ENCODE results near the gene ARSB. TPM values are rescaled to one million over a fixed set of nuclear protein-coding genes. Genes with fewer than 3 reads are reported as not detected.
"Not testable (repeated sequence)": the region's sequence is repeated elsewhere in the genome, so short reads cannot be mapped to it uniquely, and the experiment has no call there.

The ARSB gene
- total RNA-seq, 2 experiments from 2014 or later = 4.4 to 5.2 TPM

- no peak for TF ChIP-seq CTCF (IDR thresholded peaks at IDR 0.05)
- Histone ChIP-seq H3K4me3 (ENCODE audit: low read length) (no peak overlapping the region), H3K36me3 (ENCODE audit: insufficient read depth, low read length) (no peaks in the 10 kb centered on the region), H3K27ac (ENCODE audit: low read depth in 1 of 2, low read length in 2 of 2) (no peak overlapping the region), H3K9me3 (ENCODE audit: control insufficient read depth in 1 of 2, insufficient read depth in 1 of 2, low read length in 2 of 2) (no peaks in the 10 kb centered on the region), H3K4me1 (ENCODE audit: insufficient read depth, low read length) (no peaks in the 10 kb centered on the region), H3K27me3 (ENCODE audit: control insufficient read depth in 1 of 2, insufficient read depth in 2 of 2, low read length in 2 of 2) (peaks cover 0 to 3% of the 10 kb centered on the region in 2 experiments)
- POLR2A ChIA-PET = no interaction called here
- Mint-ChIP-seq H3K36me3 (ENCODE audit: low read depth) (no peaks in the 10 kb centered on the region), H3K4me3 (no peak overlapping the region), H3K27me3 (no peaks in the 10 kb centered on the region), H3K4me1 (ENCODE audit: low read depth) (no peaks in the 10 kb centered on the region), H3K9me3 (no peaks in the 10 kb centered on the region), H3K27ac (no peak overlapping the region)
- intact Hi-C loops (cut with DNase I, micrococcal nuclease) = no loop called here
- ATAC-seq (ENCODE audit: poor library complexity) = no peak
- no peak for DNase-seq
- CTCF ChIA-PET = no interaction called here
These were observed 221.4 kb downstream of the ARSB start for GRCh38 chr5:78763659-78764189.

DNA sequence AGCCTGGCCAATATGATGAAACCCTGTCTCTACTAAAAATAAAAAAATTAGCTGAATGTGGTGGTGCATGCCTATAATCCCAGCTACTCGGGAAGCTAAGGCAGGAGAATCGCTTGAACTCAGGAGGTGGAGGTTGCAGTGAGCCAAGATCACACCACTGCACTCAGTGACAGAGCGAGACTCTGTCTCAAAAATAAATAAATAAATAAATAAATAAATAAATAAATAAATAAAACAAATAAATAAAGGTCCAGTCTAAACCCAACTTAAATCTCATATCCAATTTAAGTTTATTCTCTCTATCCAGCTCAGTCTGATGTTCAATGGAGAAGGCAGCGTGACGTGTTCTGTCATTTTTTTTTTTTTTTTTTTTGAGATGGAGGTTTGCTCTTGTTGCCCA is 222.4 kb downstream of the ARSB start:
- CTCF ChIA-PET = not testable (repeated sequence)

DNA sequence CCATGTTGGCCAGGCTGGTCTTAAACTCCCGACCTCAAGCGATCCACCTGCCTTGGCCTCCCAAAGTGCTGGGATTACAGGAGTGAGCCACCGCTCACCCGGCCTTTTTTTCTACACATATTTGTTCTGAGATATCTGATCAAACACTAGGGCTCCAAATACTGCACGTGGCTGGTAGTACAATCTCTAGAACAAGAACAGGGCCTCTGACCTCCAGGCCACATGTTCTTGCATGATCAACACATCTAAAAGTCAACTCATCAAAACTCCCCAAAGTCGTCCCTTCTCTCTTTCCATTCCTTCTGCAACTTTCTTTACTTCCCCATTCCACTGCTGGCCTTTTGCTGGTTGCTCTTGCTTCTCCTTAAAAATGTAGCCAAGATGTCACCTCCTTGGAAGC is 223.3 kb downstream of the ARSB start:
- Histone ChIP-seq H3K4me1 (ENCODE audit: insufficient read depth, low read length) (no peaks in the 10 kb centered on the region), H3K9me3 (ENCODE audit: control insufficient read depth in 1 of 2, insufficient read depth in 1 of 2, low read length in 2 of 2) (no peaks in the 10 kb centered on the region), H3K27me3 (ENCODE audit: control insufficient read depth in 1 of 2, insufficient read depth in 2 of 2, low read length in 2 of 2) (peaks cover 0 to 3% of the 10 kb centered on the region in 2 experiments), H3K36me3 (ENCODE audit: insufficient read depth, low read length) (no peaks in the 10 kb centered on the region), H3K27ac (ENCODE audit: low read depth in 1 of 2, low read length in 2 of 2) (no peak overlapping the region), H3K4me3 (ENCODE audit: low read length) (no peak overlapping the region)
- Mint-ChIP-seq H3K27ac (no peak overlapping the region), H3K36me3 (ENCODE audit: low read depth) (no peaks in the 10 kb centered on the region), H3K4me3 (no peak overlapping the region), H3K9me3 (no peaks in the 10 kb centered on the region), H3K27me3 (no peaks in the 10 kb centered on the region), H3K4me1 (ENCODE audit: low read depth) (no peaks in the 10 kb centered on the region)
- intact Hi-C loops (cut with DNase I, micrococcal nuclease) = no loop called here
- DNase-seq (no peak), ATAC-seq (ENCODE audit: poor library complexity) (no peak)
- CTCF ChIA-PET = no interaction called here
- TF ChIP-seq CTCF (IDR thresholded peaks at IDR 0.05) = no peak
- POLR2A ChIA-PET = no interaction called here

More for the DNA sequence above, 222.4 kb downstream of the ARSB start:
- H3K36me3 ChIP-seq (ENCODE audit: insufficient read depth, low read length); intact Hi-C loops (cut with DNase I, micrococcal nuclease); POLR2A ChIA-PET; H3K9me3 Mint-ChIP-seq; H3K4me1 ChIP-seq (ENCODE audit: insufficient read depth, low read length); H3K27ac Mint-ChIP-seq; H3K27me3 Mint-ChIP-seq; H3K4me3 ChIP-seq (ENCODE audit: low read length); ATAC-seq (ENCODE audit: poor library complexity); H3K9me3 ChIP-seq (ENCODE audit: control insufficient read depth in 1 of 2, insufficient read depth in 1 of 2, low read length in 2 of 2); H3K36me3 Mint-ChIP-seq (ENCODE audit: low read depth); H3K4me3 Mint-ChIP-seq; H3K4me1 Mint-ChIP-seq (ENCODE audit: low read depth); DNase-seq; H3K27me3 ChIP-seq (ENCODE audit: control insufficient read depth in 1 of 2, insufficient read depth in 2 of 2, low read length in 2 of 2); H3K27ac ChIP-seq (ENCODE audit: low read depth in 1 of 2, low read length in 2 of 2): not testable (repeated sequence)

DNA sequence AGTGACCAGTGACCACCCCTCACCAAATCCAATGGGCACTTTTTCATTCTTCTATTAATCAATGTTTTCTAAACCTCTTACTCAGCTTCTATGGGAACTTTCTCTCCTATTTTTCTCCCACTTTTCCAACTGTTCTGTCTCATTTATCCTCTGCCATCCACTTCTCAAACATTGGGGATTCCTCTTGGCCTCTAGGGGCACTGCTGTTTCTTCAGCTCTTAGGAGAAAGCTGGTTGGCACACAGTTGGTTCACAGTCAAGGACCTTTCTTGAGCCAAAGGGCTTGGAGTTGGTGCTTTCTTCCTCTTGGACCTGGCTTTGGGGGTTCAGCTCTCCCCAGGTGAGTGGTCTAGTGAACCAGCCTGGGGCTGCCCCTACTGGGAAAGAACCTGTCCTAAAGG is 224.3 kb downstream of the ARSB start:
- H3K4me1 ChIP-seq (ENCODE audit: insufficient read depth, low read length) = no peaks in the 10 kb centered on the region
- intact Hi-C loops (cut with DNase I, micrococcal nuclease) = no loop called here
- Mint-ChIP-seq H3K27me3 (peaks cover 8% of the 10 kb centered on the region), H3K36me3 (ENCODE audit: low read depth) (no peaks in the 10 kb centered on the region), H3K27ac (no peak overlapping the region), H3K4me1 (ENCODE audit: low read depth) (no peaks in the 10 kb centered on the region), H3K4me3 (no peak overlapping the region), H3K9me3 (no peaks in the 10 kb centered on the region)
- H3K27me3 ChIP-seq (ENCODE audit: control insufficient read depth in 1 of 2, insufficient read depth in 2 of 2, low read length in 2 of 2) = peaks cover 0 to 2% of the 10 kb centered on the region in 2 experiments
- ATAC-seq (ENCODE audit: poor library complexity) (no peak), DNase-seq (no peak)
- ChIA-PET CTCF (no interaction called here), POLR2A (no interaction called here)
- no peak overlapping the region for H3K27ac ChIP-seq (ENCODE audit: low read depth in 1 of 2, low read length in 2 of 2)
- H3K36me3 ChIP-seq (ENCODE audit: insufficient read depth, low read length) = no peaks in the 10 kb centered on the region
- no peak for TF ChIP-seq CTCF (IDR thresholded peaks at IDR 0.05)
- no peak overlapping the region for H3K4me3 ChIP-seq (ENCODE audit: low read length)
- H3K9me3 ChIP-seq (ENCODE audit: control insufficient read depth in 1 of 2, insufficient read depth in 1 of 2, low read length in 2 of 2) = no peaks in the 10 kb centered on the region

Data from CD4-positive, alpha-beta T cell (primary cell).